ENCODE measurements around the gene C2orf42. TPM values are rescaled to one million over a fixed set of nuclear protein-coding genes. Genes with fewer than 3 reads are reported as not detected.
"Not testable (repeated sequence)": the region's sequence is repeated elsewhere in the genome, so short reads cannot be mapped to it uniquely, and the experiment has no call there.

Gene C2orf42
- polyA plus RNA-seq (ENCODE audit: insufficient read length in 4 of 4): 10 to 100 TPM; 13.3 to 19.0 (median 18.2) TPM

DNA sequence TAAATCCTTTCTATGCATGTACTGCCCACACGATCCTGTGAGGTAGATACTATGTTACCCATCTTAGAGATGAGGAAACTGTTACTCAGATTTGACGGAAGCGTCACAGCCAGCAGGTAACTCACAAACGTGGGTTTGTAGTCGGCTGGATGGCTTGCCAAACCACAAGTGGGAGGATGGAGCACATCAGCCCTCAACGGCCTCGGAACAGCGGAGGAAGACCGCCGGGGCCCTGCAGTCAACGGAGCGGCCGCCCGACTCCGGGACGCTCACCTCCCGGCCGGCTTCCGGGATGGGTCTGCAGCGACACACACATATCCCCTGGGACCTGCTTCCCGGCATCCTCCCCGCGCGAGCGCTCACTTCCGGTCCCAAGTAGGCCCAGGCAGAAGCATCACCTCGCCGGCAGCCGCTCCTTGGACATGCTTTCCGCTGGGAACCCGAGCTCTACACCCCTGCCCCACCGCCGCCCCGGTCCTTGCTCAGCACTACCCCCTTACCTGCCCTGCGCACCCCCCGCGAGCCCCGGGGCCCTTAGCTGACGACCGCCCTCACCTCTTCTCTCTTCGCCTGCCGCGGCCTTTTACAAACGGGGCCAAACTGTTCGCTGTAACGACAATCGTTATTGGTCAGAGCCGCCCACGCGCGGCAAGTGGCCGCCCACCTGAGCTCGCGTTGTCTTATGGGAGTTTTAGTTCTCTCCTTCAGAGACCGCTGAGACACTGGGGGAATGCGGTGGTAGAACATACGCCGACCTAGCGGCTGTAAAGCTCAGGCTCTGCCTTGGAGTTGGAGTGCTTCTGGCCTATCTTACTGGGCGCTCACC, at the start of gene C2orf42:
Gene C2orf42, minus strand, starts transcription at position 602 of the 826 bp plus-strand sequence. CDS start 9,034 bp downstream, outside the sequence.
- peak; percentile 94 to 97 (median 96) for DNase-seq (ENCODE audit: low read depth in 4 of 4, low spot score in 3 of 4)

DNA sequence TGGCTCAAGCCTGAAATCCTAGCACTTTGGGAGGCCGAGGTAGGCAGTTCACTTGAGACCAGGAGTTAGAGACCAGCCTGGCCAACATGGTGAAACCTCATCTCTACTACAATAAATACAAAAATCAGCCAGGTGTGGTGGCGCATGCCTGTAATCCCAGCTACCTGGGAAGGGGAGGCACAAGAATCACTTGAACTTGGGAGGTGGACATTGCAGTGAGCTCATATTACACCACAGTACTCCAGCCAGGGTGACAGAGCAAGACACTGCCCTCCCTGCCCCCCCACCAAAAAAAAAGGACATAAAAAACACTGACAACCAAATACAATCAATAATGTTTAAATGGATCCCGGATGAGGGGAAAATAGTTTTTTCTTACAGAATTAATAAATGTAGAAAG, 49.8 kb upstream of the C2orf42 start:
- DNase-seq (ENCODE audit: low read depth in 4 of 4, low spot score in 3 of 4): no peak

DNA sequence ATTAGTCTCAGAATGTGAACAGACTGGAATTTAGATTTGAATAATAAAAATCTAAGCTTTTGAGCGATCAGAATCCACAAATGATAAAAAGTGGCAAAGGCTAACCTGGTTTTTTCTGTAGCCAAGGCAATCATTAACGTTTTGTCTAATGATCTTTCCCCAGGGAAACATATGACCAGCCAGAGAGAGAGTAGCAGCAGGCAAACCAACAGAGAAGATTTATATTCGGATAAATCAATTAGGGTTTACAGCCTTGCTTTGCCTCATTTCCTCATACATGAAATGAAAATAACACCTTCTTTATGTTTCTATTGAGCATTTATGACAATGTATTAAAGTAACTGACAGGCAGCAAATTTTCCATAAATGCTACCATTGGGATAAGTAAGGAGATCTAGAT, 43.1 kb upstream of the C2orf42 start:
- no peak for DNase-seq (ENCODE audit: low read depth in 4 of 4, low spot score in 3 of 4)

DNA sequence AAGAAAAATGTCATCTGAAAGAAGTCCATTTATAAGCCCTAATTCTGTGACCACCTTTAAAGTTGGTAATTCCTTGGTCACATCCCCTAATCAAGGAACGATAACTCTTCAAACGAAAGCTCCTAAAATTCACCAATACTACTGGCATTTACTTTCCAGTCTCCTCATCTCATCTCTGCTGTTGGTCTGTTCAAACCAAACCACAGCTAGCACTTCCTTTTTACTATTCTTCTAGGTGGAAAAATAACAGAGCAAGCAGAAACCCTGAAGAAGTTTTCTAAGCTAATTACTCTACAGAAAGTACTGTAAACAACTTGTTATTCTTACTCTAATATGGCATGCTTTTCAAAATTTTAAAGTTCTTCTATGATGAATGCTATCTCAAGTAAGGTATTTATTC, 36.0 kb upstream of the C2orf42 start:
- DNase-seq (ENCODE audit: low read depth in 4 of 4, low spot score in 3 of 4): no peak

DNA sequence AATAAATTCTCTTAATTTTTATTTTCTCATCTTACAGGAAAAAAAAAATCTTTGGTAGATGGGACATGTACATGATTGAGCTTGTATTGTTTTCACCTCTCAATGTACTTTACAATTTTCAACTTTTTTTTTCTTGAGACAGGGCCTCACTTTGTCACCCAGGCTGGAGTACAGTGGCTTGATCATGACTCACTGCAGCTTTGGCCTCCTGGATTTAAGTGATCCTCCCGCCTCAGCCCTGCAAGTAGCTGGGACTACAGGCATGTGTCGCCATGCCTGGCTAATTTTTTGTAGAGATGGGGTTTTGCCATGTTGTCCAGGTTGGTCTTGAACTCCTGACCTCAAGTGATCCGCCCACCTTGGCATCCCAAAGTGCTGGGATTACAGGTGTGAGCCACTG, 32.5 kb upstream of the C2orf42 start:
- DNase-seq (ENCODE audit: low read depth in 4 of 4, low spot score in 3 of 4): not testable (repeated sequence)

DNA sequence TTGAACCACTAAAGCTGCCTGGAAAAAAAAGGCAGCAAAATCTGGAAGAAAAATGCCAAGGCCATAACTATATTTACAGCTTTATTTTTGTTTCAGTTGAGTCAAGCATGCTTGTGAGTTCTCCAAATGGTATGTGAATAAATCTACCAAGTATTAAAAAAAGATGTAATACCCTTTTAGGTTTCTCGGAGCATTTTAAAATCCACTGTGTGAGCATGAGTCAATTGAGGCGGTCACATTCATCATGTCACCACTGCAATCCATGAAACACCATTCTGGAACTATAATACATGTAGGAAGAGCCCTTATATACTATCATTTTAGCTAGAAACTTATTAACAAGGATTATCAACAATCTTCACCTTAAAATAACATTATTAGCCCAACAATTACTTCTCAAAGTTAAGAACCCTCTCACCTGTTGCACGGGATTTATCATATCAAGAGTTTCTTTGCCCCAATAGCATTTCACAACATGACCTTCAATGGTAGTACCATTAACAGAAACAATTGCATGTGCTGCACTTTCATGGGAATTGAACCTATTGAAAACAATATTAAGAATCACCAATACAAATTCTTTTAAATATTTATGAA, 24.2 kb upstream of the C2orf42 start:
- DNase-seq (ENCODE audit: low read depth in 4 of 4, low spot score in 3 of 4): no peak

DNA sequence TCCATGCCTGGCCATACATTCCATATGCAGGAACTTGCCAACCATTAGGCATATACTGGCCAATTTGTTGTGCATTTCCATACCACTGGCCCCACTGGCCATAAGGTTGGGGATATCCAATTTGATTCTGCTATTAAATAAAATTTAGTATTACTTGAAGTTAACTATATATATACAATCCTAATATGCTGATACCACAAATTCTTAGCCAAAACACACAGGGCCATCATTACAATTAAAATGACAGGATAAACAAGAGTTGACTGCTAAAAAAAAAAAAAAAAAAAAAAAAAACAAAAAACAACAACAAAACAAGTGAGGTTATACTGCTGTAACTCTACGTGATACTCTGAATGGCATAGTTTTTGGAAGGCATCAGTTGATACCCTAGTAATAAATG, 23.5 kb upstream of the C2orf42 start:
- DNase-seq (ENCODE audit: low read depth in 4 of 4, low spot score in 3 of 4): no peak

DNA sequence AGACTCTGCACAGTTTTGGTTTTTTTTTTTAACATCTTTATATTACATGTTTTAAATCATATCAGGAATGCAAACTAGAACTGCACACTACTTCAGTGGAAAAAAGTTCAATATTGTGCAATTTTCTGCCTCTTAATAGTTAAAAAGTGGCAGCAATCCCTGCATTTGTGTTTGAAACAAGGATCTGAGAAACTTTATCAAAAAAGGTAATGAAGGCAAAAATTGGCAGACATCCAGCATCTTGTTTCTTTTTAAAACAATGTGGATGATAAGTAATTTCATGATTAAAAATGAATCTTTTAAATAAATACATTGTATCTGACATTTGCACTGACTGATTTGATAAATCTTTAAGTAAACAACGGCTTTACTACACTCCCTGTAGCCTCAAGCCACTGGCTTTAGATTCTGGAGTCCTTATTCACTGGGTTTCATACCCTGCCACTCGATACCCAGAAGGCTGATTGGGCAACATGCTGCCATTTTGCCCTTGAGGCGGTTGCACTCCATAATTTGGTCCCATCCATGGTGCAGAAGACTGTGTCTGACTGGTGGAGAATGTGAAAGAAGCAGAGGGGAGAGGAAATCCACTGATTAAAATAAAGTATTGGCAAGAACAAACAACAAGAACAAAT, 21.6 kb upstream of the C2orf42 start:
- no peak for DNase-seq (ENCODE audit: low read depth in 4 of 4, low spot score in 3 of 4)

DNA sequence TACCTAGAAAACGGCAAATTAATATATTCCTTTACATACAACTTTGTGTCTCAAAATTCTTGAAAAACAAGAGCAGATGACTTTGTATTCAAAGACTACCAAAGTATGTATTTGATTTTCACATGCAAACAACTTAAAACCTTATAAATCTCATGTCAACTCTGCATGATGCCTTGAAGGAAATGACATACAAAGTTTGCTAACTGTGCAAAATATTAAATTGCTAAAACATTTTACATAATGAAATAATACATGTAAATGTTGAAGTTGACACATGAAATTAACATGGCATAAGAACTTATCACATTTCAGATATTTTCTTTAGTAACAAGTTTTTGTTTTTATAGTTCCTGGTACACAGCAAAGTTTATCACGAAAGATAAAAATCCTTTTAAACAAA, 20.8 kb upstream of the C2orf42 start:
- no peak for DNase-seq (ENCODE audit: low read depth in 4 of 4, low spot score in 3 of 4)

DNA sequence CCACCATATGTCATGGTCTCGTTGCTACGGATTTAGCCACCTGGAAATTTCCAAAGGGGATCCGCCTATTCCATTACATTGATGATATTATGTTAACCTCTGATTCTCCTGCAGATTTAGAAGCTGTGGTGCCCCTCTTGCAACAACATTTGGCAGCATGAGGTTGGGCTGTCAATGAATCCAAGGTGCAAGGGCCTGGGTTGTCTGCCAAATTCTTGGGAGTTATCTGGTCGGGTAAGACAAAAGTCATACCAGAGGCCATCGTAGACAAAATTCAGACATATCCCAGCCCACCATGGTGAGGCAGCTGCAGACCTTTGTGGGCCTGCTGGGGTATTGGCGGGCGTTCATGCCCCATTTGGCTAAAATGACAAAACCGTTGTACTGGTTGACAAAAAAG, 13.6 kb upstream of the C2orf42 start:
- no peak for DNase-seq (ENCODE audit: low read depth in 4 of 4, low spot score in 3 of 4)

DNA sequence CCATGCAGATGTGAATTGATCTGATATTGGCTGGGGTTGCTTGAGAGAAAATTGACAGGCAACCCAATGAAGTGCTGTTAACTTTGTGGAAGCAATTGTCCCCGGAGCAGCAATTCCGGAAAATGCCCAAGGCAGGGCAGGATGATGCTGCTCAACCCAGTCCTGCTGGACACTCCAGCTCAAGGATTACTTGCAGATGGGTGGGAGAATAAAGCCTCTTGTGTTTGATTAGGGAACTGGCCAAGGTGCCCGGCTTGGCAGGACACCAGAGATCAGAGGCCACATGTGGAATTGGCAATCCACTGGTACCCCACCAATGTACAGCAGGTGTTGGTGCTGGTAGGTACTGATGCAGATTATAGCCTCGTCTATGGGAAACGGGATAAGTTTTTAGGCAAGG, 12.3 kb upstream of the C2orf42 start:
- no peak for DNase-seq (ENCODE audit: low read depth in 4 of 4, low spot score in 3 of 4)

DNA sequence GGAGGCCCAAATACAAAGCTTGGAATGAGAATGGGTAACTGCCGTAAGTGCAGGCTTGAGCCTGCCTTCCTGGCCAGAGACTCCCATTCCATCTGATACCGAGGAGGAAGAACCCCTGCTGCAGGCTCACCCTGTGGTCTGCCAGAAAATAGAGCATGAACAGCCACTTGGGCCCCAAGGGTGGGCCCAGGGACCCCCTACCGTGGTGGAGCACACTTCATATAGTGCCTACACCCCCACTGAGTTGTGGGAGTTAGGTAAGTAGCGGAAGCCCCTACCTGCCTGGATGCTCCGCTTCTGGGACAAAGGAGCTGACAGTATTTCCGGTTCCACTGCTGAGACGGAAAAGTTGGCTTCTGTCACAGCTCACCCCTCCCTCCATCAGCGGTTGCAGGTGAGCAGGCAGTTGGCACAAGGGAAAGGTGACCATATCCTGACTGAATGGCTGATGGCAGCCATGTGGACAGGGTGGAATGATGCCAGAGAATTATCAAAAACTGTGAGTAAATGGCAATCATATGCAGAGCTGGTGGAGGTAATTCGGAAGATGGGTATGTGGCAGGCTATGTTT, 11.5 kb upstream of the C2orf42 start:
- DNase-seq (ENCODE audit: low read depth in 4 of 4, low spot score in 3 of 4): no peak

DNA sequence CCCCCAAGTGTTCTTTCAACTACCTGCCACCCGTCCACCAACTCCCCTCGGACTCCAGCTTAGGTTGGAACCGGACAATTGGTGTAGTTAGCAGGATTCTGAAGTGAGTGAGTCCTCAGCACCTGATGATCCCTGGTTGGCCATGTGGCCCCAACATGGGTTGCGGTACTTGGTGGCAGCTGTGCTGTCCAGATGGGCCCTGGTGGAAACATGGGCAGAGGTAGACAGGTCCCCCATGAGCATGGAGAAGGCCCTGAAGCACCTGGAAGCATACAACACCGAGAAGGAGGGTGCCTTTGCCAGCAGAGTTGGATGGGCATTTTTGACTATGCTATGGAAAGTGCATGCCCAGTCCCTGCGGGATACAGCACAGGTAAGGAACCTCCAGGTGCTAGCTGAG, 11.0 kb upstream of the C2orf42 start:
- no peak for DNase-seq (ENCODE audit: low read depth in 4 of 4, low spot score in 3 of 4)

DNA sequence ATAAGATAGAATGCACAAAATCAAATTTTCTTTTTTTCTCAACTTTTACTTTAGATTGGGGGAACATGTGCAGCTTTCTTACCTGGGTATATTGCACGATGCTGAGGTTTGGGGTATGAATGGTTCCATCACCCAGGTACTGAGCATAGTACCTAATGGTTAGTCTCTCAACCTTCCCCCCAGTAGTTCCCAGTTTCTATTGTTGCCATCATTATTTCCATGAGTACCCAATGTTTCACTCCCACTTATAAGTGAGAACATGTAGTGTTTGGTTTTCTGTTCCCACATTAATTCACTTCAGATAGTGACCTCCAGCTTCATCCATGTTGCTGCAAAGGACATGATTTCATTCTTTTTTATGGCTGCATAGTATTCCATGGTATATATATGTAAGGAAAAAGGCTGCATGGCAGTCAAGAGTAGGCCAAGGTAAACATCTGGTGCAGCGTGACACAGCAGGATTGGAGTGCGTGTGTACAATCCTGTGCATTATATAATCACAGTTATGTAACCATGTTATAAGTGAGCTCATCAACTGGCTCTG, 10.5 kb upstream of the C2orf42 start:
- no peak for DNase-seq (ENCODE audit: low read depth in 4 of 4, low spot score in 3 of 4)

DNA sequence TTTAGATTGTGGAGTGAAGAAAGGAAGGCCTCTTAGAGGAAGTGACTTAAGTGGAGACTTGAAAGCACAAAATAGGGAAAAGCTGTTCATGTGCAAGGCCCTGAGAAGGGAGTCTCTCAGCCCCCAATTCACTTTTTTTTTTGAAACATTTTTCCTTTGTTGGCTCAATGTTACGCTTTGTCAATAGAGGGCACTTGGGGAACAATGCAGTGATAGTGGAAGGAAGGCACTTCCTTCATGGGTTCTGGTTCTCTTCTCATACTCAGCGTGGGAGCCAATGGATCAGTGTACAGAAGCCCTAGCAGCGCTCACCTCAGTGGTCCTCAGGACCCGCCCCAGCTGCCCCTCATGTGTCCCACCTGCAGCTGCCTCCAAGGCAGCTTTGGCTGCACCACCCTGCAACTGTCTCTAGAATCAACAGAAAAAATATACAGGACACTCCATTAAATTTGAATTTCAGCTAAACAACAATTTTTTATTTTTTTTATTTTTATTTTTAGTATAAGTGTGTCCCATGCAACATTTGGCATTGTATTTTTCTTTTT, 8.6 kb upstream of the C2orf42 start:
- DNase-seq (ENCODE audit: low read depth in 4 of 4, low spot score in 3 of 4): no peak

DNA sequence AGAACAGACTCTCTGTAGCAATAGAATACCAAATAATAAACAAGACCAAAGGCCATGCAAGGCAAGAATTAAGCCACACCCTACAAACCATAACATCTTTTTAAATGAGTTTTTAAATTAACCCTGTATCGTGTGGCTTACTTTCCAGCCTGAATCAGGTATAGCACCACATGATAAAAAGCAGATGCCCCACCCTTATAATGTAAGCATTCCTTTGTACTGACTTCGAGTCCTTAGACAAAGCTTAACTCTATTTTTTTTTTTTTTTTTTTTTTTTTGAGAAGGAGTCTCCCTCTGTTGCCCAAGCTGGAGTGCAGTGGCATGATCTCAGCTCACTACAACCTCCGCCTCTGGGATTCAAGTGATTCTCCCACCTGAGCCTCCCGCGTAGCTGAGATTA, 1.7 kb upstream of the C2orf42 start:
- DNase-seq (ENCODE audit: low read depth in 4 of 4, low spot score in 3 of 4): no peak

DNA sequence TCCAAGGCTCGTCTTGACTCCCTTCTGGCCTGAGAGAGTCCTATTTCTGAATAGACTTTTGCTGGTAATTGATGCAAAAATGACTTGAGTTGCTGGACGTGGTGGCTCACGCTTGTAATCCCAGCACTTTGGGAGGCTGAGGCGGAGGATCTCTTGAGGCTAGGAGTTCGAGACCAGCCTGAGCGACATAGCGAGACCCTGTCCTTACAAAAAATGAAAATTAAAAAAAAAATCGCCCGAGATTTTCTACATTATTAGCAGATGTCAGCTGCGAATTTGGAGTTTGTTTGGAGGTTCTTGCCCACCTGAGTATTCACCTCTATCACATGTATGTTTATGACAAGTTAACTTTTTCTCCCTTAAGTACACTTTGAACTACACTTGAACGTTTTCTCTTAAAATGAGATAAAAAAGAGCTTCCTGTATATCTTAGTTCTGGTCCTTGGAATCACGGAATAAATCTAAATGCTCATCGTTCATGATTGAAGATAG, 471 bp upstream of the C2orf42 start:
- no peak for DNase-seq (ENCODE audit: low read depth in 4 of 4, low spot score in 3 of 4)

DNA sequence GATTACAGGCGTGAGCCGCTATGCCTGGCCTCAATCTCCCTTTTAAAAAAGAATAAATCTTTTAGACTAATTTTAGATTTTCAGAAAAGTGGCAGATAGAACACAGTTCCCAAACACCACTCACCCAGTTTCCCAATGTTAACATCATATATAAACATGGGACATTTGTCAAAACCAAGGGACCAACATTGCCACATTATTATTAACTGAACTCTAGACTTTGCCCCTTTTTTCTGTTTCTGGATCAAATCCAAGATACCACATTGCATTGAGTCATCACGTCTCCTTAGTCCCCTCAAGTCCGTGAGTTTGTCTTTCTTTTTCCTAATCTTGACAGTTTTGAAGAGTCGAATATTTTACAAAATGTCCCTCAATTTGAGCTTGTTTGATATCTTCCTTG, 2.4 kb downstream of the C2orf42 start:
- no peak for DNase-seq (ENCODE audit: low read depth in 4 of 4, low spot score in 3 of 4)

DNA sequence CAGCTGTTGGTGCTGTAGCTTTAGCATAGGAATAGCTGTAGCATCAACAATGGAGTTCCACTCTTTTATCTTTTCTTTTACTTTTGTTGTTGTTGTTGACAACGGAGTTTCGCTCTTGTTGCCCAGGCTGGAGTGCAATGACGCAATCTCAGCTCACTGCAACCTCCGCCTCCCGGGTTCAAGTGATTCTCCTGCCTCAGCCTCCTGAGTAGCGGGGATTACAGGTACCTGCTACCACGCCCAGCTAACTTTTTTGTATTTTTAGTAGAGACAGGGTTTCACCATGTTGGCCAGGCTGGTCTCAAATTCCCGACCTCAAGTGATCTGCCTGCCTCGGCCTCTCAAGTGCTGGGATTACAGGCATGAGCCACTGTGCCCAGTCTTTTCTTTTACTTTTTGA, 3.6 kb downstream of the C2orf42 start:
- not testable (repeated sequence) for DNase-seq (ENCODE audit: low read depth in 4 of 4, low spot score in 3 of 4)

DNA sequence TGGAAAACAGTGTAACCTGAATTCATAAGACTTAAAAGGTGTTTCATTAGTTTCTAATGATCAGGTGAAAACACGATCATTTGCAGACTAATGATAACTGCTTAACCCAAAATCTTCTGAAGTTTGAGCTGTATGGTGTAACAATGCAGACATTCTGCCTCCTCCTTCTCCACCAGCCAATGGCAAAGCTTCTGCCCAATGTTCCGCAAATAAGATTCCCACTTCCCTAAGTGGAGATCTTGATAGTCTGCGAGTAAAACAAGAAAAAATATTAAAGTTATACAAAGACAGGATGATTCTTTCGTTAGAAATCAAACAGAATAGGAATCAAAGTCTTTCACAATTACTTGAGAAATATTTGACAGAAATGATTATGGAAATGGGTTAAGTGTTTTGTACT, 8.1 kb downstream of the C2orf42 start:
- DNase-seq (ENCODE audit: low read depth in 4 of 4, low spot score in 3 of 4): no peak
